CD4-positive, alpha-beta T cell treated with Interleukin-15 for 1 hour (primary cell): ENCODE data around the gene DDC.

Source experiments
- DNase-seq: peaks from one replicate; pipeline ENCODE4 v3.0.0-alpha.2; 2020

The DDC gene, protein sequence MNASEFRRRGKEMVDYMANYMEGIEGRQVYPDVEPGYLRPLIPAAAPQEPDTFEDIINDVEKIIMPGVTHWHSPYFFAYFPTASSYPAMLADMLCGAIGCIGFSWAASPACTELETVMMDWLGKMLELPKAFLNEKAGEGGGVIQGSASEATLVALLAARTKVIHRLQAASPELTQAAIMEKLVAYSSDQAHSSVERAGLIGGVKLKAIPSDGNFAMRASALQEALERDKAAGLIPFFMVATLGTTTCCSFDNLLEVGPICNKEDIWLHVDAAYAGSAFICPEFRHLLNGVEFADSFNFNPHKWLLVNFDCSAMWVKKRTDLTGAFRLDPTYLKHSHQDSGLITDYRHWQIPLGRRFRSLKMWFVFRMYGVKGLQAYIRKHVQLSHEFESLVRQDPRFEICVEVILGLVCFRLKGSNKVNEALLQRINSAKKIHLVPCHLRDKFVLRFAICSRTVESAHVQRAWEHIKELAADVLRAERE

DNA sequence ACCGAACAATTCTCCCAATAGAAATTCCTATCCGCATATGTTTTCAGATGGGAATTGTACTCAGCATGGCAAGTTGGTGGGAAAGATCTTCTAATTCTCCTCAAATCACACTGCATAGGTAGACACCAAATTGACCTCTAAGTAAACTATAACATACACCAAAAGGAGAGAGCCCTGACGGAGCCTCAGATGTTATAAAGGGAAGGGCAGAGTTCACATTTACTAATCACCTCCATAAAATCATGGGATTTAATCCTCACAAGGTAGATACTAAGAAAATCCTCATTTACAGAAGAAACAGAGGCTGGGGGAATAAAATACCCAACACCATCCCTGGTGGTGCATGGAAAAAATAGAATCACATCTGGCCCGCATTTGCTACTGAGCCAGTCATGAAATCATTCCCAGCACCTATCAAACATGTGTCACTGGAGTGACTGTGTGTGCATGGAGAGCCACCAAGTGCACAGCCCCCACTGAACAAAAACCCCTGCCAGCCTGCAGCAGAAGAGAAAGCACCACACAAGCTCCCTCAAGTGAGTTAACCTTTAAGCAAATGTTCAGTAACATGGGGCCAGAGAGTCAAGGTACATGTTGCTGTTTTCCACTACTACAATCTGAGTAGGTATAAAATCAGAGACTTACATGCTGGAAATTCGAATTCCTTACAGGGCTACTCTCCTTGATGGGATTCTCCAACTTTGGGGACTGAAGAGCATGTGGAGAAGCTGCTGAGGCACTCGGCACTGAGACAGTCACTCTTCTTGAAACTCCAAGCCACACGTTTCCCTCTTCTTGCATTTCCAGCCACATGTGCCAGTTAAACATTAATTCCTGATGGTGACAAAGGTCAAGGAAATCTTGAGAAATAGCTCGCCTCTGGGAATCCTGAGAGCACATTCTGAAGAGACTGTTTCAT, at the start of gene DDC:
Gene DDC, minus strand, starts transcription at position 766 of the 919 bp plus-strand sequence. CDS start 21,320 bp downstream, outside the sequence.
- no peak for DNase-seq

DNA sequence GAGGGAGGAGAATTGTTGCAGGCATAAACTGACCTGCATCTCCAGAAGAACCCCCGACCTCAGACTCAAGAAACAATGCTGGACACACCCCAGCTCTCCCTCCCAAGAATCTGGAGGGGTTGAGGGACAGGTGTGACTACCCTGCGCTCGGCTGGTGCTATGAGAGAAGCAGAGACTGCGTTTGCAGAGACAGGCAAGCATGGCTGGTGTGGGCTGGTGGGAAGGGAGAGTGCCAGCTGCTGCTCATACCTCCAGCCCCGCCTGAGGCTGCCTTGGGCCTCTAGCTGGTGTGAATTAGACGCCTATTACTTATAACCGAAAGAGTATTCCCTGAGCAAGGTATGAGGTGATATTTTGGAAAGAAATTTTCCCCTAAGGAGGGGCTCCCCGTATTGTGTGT, 48.3 kb upstream of the DDC start:
- DNase-seq: no peak

DNA sequence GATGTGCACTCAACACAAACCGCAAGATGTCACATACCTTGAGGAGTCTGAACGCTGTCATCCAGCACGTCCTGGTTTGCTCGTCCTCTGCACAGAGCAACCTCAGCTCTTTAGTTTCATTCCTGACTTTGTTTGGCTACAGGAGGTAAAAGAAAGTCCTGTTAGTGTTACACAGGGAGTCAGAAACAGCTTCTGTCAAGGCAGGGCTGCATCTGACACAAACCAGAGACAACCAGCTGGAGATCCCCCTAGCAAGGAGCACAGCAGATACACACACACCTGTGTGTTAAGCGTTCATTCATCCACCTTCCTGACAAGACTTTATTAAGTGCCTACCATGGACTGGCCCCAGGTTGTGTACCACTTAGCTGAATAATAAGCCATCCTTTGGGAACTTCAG, 47.5 kb upstream of the DDC start:
- no peak for DNase-seq

DNA sequence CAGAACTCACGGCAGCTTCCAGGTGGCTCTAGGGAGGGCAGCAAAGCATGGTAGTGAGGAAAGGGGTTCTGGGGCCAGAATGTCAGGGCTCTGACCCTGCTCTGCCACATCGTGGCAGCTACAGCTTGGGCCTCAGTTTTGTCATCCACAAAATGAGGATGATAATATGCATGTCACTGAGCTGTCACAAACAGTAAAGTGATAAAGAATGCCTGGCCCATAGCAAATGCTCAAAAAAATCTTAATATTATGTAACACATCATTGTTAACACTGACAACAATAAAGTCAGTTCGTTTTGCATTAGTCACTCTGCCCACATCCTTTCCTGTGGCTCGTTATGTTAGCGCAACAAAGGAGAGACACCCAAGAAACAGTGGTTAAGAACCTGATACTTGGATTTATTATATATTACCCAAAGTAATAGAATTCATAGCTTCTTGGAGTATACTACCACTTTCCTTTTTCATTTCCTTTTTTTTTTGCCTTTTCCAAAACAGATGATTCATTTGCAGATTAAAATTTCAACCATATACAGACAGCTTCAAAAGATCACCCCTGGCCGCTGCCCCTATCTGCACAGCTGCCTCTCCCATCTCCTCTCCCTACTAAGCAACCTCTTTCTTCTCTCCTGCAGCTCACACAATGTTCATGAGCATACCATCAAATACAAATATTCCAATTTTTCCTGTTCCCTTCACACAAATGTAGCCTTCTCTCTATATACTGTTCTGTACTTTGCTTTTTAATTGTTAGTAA, 45.5 kb upstream of the DDC start:
- DNase-seq: peak; percentile 41

DNA sequence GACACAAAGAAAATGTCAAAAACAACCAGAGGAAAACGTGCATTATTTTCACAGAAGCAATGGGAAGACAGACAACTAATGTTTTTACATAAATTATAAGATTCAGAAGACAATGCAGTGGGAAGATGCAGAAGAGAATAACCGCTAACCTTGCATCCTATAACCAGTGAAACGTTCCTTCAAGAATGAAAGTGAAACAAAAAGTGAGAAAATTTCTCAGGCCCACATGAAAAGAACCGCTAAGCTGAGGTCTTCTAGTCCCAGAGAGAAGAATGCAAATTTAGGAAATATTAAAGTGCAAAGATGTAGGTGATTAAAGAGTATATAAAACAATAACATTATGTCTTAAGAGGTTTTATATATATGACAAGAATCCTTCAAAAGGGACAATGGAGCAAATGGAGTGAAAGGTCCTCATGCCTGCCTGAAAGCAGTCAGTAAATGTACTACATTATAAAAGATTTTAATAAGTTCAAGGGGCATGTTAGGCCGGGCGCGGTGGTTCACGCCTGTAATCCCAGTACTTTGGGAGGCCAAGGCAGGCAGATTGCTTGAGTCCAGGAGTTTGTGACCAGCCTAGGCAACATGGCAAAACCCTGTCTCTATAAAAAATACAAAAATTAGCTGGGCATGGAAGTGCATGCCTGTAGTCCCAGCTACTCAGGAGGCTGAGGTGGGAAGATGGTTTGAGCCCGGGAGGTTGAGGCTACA, 43.1 kb upstream of the DDC start:
- DNase-seq: no peak

DNA sequence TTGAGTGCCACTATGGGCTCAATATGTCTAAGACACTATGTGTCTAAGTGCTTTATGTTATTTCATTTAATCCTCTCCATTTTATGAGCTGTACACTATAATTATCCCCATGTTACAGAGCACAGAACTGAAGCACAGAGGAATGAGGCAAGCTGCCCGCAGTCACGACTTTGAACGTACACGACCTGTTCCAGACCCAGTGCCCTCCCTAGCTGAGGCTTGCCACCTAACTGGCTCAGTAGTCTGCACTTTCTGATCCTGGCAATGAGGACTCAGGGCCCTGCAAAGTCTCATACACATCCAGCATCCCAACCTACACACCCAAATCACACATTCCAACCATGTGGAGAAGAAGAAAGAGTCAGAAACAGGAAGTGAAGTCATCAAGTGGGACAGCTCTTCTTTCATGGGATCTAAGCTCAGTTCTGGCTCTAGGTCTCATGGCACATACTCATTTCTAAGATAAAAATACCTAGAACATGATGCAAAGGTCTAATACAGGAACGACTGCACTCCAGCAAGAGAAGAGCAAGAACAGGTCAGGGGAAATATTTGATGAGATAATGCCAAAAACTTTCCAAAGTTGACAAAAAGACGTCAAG, 42.4 kb upstream of the DDC start:
- DNase-seq: no peak

DNA sequence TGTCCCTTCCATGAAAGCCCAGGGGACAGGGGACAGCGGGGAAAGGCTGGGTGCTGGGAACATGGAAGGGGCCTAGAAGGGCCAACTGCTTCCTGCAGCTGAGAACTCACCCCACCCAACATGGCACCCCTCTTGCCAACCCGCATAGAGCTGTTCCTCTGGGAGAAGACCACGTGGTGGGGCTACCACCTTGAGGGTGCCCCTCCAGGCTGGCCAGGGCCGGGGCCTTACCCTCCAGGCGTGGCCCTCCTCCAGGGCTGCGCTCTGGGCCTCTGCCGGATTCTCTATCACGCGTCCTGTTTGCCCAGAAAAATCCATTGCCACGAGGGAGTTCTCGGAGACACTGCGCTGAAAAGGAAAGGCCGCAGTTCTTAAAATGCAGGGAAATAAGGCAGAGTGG, 39.9 kb upstream of the DDC start:
- DNase-seq: no peak

DNA sequence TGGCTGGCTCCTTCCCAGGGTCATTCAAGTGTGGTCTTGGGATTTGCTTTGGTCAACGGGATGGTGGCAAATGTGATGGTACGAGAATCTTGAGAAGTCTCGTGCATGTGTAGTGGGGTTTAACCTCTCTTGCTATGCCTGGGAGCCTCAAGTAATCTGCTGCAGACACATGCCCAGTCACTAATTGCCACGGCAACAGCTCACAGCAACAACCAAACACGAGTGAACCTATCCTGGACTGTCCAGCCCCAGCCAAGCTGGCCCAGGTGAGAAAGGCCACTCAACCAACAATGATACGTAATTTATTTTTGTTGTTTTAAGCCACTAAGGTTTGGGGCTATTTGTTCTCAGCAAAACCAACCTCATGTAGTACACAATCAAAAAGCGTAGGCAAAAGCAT, 38.1 kb upstream of the DDC start:
- no peak for DNase-seq

DNA sequence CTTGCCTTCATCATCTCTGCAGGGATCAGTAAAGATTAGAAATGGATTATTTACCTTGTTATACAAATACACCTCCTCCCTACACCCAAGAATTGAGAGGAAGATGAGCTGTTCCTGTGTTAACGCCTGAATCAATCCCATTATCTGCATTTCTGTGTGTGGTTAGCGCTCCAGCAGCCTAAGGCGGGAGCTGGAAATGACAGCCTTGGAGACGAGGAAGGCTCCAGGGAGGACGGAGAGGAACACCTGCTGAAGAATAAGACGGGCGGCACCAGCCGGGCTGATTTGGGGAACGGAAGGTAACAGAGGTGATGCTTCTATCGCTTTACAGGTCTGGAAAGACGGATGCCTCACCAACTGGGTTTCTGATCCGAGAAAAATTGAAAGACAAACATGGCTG, 34.2 kb upstream of the DDC start:
- no peak for DNase-seq

DNA sequence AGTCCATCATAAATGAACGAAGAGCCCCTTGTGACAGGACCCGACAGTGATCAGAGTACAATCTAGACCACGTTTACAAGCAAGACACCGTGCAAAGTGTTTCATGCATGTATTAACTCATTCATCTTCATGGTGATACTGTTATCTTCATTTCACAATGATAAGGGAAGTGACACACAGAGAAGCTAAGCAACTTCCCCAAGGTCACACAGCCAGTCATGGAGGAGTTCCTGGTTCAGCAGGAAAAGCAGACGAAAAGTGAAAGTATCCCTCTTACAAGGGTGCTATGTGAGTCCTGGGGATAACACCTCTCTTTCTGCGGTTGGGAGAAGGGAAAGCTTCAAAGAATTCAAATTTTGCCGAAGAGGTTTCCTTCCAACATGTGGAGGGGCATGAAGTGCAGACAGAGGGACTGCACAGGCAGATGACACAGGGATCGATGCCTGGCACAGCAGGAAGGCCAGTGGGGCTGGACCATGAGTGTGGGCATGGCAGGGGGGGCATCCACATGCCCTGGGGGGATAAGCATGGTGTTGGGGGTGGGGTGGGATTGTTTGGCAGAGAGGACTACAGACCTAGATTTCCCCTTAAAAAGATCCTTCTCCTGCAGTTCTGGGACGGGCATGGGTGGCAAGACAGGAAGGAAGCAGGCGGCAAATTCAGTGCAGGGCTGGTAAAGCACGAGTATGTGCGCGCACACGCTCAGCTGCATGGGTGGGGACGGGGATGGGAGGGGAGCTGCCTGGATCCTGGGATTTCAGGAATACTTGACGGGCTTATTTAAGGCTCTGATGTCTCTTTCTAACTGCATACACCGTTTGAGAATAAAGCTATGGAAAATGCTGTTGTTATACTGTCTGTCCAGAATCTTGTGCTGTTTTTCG, 33.5 kb upstream of the DDC start:
- DNase-seq: no peak

DNA sequence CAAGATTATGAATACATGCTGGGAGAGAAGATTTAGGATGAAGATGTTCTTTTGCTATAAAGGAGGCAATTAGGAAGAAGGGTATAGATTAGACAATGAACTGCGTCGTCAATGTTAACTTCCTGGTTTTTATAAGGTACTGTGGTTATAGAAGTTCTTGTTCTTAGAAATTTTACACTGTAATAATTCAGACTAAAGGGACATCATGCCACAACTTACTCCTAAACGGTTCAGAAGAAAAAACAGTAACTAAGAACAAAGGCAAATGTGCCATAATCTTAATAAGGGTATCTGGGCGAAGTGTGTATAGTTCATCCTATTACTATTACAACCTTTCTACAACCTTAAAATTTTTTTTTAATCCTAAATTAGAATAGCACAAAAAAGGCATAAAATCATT, 31.3 kb upstream of the DDC start:
- no peak for DNase-seq

DNA sequence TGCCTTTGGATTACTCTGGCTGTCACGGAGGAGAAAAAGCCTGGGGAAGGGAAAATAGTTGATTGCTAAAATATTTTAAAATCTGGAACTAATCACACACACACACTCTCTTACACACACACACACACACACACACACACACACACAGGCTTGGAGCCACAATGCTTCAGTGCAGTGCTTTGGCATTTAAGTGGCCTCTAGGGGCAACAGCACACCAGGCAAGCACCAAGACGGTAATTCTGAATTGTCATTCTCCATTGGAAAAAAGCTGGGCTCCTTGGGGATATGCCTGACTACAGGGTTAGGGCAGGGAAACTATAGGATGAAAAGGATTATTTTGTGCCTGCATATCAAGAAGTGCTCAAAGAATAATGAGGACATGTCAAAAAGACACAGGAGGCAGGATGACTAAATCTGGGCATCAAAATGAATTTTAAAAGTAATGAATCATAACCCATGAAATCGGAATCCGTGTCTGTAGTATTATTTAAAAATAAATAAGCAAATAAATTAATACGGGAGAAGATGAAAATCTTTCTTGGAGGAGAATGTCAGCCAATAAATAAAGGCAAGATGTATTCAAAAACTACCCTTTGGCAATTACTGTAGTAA, 30.4 kb upstream of the DDC start:
- DNase-seq: no peak

DNA sequence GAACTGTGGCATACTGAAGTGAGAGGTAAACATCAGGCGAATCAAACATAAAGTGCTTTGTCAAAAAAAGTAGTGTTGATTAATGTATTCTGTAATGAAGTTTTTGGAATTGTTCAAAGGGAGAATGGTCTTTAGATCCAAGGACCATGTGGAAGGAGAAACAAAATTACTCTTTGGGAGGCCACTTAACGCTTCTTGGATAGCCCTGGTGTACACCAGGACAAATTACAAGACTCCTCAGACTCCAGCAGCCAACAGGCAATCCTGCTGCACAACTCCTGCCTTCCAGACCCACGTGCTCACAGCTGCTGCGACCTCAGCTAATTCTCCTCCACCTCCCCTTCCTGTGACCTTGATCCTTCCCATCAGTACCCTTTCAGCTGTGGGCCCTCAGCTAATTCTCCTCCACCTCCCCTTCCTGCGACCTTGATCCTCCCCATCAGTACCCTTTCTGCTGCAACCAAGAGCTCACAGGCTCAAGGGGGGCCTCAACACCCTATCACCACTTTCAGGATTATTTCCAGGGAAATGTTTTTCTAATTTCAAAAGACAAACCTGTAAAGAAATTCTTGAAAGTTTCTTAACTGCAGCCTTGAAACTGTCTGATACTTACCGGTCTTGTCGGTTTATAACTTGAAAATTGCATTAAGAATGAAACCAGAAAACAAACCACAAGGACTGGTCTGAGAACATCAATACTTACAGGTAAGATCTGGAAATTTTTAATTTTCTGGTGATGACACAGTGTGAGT, 29.7 kb upstream of the DDC start:
- no peak for DNase-seq

DNA sequence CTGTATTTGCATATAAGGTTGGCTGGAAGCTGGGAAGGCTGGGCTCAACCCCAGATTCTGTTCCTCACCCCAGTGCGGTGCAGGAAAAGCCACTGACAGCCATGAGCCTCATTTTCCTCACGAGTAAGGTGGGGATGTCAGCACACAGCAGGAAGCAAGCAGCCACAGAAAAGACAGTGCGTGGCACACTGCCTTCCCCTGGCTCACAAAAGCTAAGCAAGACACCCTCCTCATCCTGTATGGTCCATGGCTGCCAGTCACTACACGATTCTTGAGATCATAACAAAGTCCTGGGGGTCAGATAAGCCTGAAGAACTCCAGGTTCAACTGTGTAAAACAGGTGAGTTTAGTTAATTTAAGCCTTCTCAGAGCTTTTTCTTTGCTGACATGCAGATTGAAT, 28.9 kb upstream of the DDC start:
- no peak for DNase-seq

DNA sequence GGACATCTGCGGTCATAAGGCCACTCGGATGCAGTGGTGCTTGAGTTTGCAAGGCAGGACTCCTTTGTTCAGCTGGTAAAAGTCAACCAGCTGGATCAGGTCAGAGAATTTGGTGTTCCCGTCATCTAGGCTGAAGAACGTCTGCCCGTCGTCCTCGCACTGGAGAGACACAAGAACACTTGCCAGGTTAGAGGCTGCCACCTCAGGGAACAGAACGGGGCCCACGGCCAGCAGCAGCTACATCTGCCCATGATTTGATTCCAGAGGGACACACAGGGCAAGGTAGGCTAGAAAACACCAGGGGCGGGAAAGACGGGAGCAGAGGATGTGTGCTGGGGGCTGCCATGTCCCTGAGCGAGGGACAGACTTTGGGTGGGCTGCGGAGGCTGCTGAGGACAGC, 27.7 kb upstream of the DDC start:
- no peak for DNase-seq

DNA sequence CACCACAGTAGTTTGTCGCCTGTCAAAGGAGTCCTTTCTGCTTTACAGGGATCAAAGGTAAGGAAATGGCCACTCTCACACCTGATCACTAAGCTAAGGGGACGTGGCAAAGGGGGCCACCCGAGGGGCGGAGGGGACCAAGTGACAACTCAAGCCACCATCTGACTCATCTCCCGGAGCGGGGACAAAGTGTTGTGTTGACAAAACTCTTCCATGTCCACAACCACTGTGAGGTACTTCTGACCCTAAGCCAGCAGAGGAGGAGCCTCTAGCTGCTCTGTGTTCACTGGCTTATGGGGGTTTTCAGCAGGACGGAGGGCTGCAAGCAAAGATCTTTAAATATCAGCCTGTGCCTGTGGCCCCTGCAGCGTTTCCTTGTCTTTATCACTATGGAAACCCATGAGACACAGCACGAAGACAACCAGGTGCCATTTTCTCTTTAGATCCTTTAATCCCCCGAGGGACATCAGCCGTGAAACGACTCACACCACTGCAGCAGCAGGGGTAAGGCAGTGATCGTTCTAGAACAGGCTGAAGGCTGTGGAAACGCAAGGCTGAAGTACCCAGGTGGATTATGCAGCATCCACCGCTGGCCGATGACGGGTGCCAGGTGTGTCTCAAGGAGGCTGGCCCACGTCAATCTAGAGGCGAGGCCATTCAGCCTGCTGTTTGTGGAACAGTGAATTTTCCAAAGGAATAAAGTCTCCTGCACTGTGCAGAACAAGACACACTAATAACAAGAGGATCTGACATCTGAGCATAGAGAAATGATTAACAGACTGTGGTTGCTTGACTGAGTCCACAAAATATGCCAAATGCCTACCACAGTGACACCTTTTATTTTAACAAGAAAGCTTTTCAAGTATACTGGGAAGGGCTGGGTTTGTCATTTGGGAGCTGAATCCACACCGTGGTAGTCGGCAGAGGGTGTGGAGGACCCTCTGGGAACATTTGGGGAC, 26.6 kb upstream of the DDC start:
- no peak for DNase-seq

DNA sequence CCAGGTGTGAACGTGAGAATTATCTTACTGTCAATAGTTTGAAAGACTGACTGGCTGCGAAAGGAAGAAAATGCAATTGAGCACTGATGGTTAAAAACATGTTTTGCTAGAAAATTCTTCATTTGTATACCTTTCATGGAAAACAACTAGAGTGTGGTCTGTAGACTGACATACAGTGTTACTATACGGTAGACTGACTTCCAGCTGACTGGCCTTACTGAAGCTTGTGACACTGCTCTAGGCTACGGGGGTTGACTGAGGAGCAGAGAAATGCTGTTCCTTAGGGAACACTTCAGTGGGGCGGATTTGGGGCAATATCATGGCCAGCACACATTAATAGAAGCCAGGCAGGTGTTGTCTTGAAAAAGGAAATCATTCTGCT, 25.9 kb upstream of the DDC start:
- no peak for DNase-seq

DNA sequence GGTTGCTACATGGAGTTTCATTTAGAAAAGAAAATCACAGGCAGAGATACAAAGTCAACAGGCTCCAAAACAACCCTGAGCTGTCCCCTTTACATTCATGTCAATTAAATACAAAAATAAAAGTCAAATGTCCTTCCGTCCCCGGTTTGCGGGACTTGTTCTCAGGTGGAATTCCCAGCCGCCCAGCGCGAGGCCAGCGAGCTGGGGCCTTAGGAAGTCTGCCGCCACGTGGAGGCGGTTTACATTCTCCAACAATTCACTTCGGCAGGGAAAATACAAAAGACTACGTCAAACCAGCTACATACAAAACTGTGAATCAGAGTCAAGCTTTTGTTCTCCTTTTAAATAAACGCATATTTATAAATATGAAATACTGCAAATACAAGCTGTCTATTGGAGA, 25.3 kb upstream of the DDC start:
- DNase-seq: no peak

DNA sequence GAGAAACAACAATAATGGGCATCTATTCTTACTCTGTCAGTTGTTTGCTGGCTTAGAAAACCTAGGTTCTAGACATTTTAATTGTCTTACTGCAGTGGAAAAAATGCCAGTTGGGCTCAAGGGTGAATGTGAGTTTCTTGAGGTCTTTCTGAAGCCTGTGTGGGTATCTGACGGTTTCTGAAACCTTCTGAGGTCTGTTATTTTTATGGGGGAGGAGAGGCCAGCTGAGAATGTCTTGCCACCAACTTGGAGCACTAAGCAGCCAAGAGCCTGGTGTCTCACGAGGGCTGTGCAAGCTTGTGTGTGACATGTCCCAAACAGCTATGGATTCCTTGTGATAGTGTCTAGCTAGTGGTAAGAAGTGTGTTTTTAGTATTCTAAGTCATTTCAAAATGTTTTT, 24.2 kb upstream of the DDC start:
- DNase-seq: no peak
